Heart right ventricle (tissue), 16 donors: ENCODE measurements around the gene DZIP3. TPM values are rescaled to one million over a fixed set of nuclear protein-coding genes. Genes with fewer than 3 reads are reported as not detected.

Experiments used
- ATAC-seq, 8 donors: fragments of 200-7000 bp; cut with Tn5 transposase; one replicate each; pipeline ENCODE4 v1.9.1; 2020; ENCODE audit warnings: mild to moderate bottlenecking in 8 of 8, moderate library complexity in 8 of 8, moderate number of reproducible peaks in 1 of 8
- DNase-seq, 2 donors: peaks; one replicate each; pipeline ENCODE4 v3.0.0-alpha.2; 2020
- H3K27ac ChIP-seq, 10 donors: fragments of 200-600 bp; sonication (generic) in 2 of 10; one replicate each; pipeline versions ENCODE4 v1.5.0 to v1.8.0; 2020 to 2022; ENCODE audit warnings: mild to moderate bottlenecking in 3 of 10
- H3K27me3 ChIP-seq, 7 donors: fragments of 200-600 bp; one replicate each; pipeline ENCODE4 v1.8.0; 2021 to 2022; ENCODE audit warnings: mild to moderate bottlenecking in 2 of 7
- H3K36me3 ChIP-seq, 9 donors: fragments of 200-600 bp; sonication (generic) in 1 of 9; one replicate each; pipeline versions ENCODE4 v1.5.0 to v1.8.0; 2020 to 2022; ENCODE audit warnings: mild to moderate bottlenecking in 2 of 9
- H3K4me1 ChIP-seq, 9 donors: fragments of 200-600 bp; sonication (generic) in 1 of 9; one replicate each; pipeline versions ENCODE4 v1.5.0 to v1.8.0; 2020 to 2022; ENCODE audit warnings: mild to moderate bottlenecking in 4 of 9
- H3K4me3 ChIP-seq, 10 donors: fragments of 200-600 bp; sonication (generic) in 2 of 10; one replicate each; pipeline versions ENCODE4 v1.5.0 to v1.8.0; 2020 to 2022; ENCODE audit warnings: mild to moderate bottlenecking in 7 of 10, moderate library complexity in 2 of 10
- H3K9me3 ChIP-seq, 11 donors: fragments of 200-600 bp in 10 of 11; sonication (generic) in 2 of 11; one replicate each; pipeline versions ENCODE4 v1.5.0 to v1.8.0; 2013 to 2022; ENCODE audit warnings: mild to moderate bottlenecking in 2 of 11, control low read depth in 1 of 11, moderate library complexity in 1 of 11
- CTCF ChIP-seq, 9 donors: fragments of 200-600 bp; sonication (generic) in 2 of 9; IDR thresholded peaks; one replicate each; pipeline versions ENCODE4 v1.5.0 to v1.8.0; 2021 to 2022; ENCODE audit warnings: antibody characterized with exemption in 9 of 9, mild to moderate bottlenecking in 5 of 9, moderate library complexity in 1 of 9
- WGBS, 2 donors: extraction: QIAGEN DNeasy Blood & Tissue Kit; methylation state at CpG; one replicate each; pipeline ENCODE4 v1.1.7; 2013; ENCODE audit warnings: inconsistent platforms in 1 of 2; 5-methylcytosine and 5-hydroxymethylcytosine counted together
- intact Hi-C, 10 donors: fragments of 100-400 bp; cut with DNase I; formaldehyde crosslinking; loops; one replicate each; pipeline versions ENCODE4 v1.11.1 to v1.14.2; 2022
- polyA plus RNA-seq, 2 donors: library from polyadenylated mRNA; stranded (reverse); fragments of 200-250 nt; gene quantifications; one replicate each; pipeline ENCODE4 v1.2.3, GENCODE V29; 2013
- total RNA-seq, 10 donors: library from RNA; stranded (reverse); fragmentation: NEBNext Ultra II Directional in 3 of 10; extraction: Animal tissue kit (Norgen Biotek cat#: 25700) in 3 of 10; gene quantifications; one replicate each; pipeline versions ENCODE4 v1.2.1 to v1.2.4, GENCODE V29; 2021 to 2023
- donor health status: Arrhythmogenic right ventricular cardiomyopathy.
- donor health status: ischemic (EF 13 %, LVEDD 7.1; RV severe dilation, severe dysfunction).
- donor health status: healthy with polysubstance abuse.
- donor health status: DM: no; HTN: yes; CAD: no.
- donor health status: DM: no; HTN: no; CAD: no.
- donor health status: ischemic (EF 25% LVEDD 6.9; RV normal size, moderate dysfunction).
- donor health status: ischemic (EF 25% LVEDD 5.7; RV mildly dilated, moderate dysfunction).
- donor health status: healthy.
- donor health status: DM: yes; HTN: yes; CAD: no.
- donor health status: Ischemic cardiomyopathy.
- donor health status: ischemic (EF 35%, LVEDD 5.7; RV mildly dilated, moderate dysfunction).
- donor health status: nonischemic (EF 11% LVEDD 7.7; RV severe dilation, severe dysfunction).
- donor health status: DM: yes; HTN: yes; CAD: no.
- donor health status: PGD.
- donor health status: ischemic (EF 29% LVEDD 5.4; RV normal size, mild dysfunction).
- donor health status: nonischemic (EF 23%, LVEDD 6.1; RV moderate dilation, normal function).

The DZIP3 gene
- total and polyA plus RNA-seq, 12 donors: 3.0 to 29.0 (median 18.0) TPM

GRCh38 chr3:108565506-108565905 lies 24.0 kb upstream of the DZIP3 start:
- WGBS, 2 donors: 98% methylated on average over 3 of the region's 3 CpGs
- no peak overlapping the region for H3K4me3 ChIP-seq
- ATAC-seq (no peak), DNase-seq (no peak)
- no peaks in the 10 kb centered on the region for H3K4me1 ChIP-seq
- TF ChIP-seq CTCF (IDR thresholded peaks at IDR 0.05): no peak
- intact Hi-C loops: no loop called here
- peaks cover 0 to 27% (median 0%) of the 10 kb centered on the region in 9 donors for H3K36me3 ChIP-seq
- H3K9me3 ChIP-seq: no peaks in the 10 kb centered on the region
- no peak overlapping the region for H3K27ac ChIP-seq
- H3K27me3 ChIP-seq: no peaks in the 10 kb centered on the region

GRCh38 chr3:108566599-108566998 lies 22.9 kb upstream of the DZIP3 start:
- intact Hi-C loops: no loop called here
- DNase-seq (no peak), ATAC-seq (no peak)
- Histone ChIP-seq H3K9me3 (no peaks in the 10 kb centered on the region), H3K27ac (no peak overlapping the region), H3K4me1 (no peaks in the 10 kb centered on the region), H3K36me3 (peaks cover 0 to 16% (median 0%) of the 10 kb centered on the region in 9 donors), H3K27me3 (no peaks in the 10 kb centered on the region), H3K4me3 (no peak overlapping the region)
- no peak for TF ChIP-seq CTCF (IDR thresholded peaks at IDR 0.05)
- 97 to 100% methylated on average over 1 of the region's 1 CpG for WGBS, 2 donors

DNA sequence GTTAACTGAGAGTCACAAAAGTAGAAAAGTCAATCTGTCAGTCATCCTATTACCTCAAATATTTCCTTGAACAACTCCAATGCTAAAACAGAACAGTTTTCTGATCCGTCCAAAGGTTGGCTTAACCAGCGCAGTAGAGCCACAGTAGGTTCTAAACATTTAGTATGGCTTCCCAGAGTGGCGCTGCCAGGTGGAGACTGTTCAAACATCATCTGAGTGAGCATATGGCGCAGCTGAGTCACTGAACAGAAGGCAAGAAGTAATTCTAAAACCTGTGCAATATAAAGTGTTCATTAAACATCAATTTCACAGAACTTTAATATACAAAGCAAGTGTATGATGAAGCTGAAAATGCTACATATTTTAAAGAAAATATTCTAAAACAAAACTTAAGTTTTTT lies 20.2 kb upstream of the DZIP3 start:
- WGBS, 2 donors: 98 to 99% methylated on average over 4 of the region's 4 CpGs
- intact Hi-C loops: no loop called here
- no peaks in the 10 kb centered on the region for H3K4me1 ChIP-seq

GRCh38 chr3:108578064-108578463 lies 11.5 kb upstream of the DZIP3 start:
- Histone ChIP-seq H3K27ac (no peak overlapping the region), H3K27me3 (no peaks in the 10 kb centered on the region), H3K9me3 (peaks cover 0 to 2% (median 0%) of the 10 kb centered on the region in 11 donors), H3K36me3 (peaks cover 0 to 69% (median 0%) of the 10 kb centered on the region in 9 donors), H3K4me1 (no peaks in the 10 kb centered on the region), H3K4me3 (no peak overlapping the region)
- ATAC-seq (no peak), DNase-seq (no peak)
- intact Hi-C loops: no loop called here
- no peak for TF ChIP-seq CTCF (IDR thresholded peaks at IDR 0.05)
- 92 to 99% methylated on average over 2 of the region's 2 CpGs for WGBS, 2 donors

More for the DNA sequence above, 20.2 kb upstream of the DZIP3 start:
- Histone ChIP-seq H3K27ac (no peak overlapping the region), H3K4me3 (no peak overlapping the region), H3K36me3 (peaks cover 0 to 21% (median 0%) of the 10 kb centered on the region in 9 donors), H3K9me3 (peaks cover 0 to 6% (median 0%) of the 10 kb centered on the region in 11 donors), H3K27me3 (no peaks in the 10 kb centered on the region)
- no peak for TF ChIP-seq CTCF (IDR thresholded peaks at IDR 0.05)
- DNase-seq: no peak
- no peak for ATAC-seq
